Measurements from ENCODE around the gene CLDN10.

GRCh38 chr13:95603887-95604555 is 51.5 kb downstream of the CLDN10 start:
- TF ChIP-seq SNAI2 (CRISPR knock-in tag; IDR thresholded peaks at IDR 0.05) (no peak), PPARA (CRISPR knock-in tag; IDR thresholded peaks at IDR 0.05; ENCODE audit: borderline replicate concordance) (no peak), RARB (CRISPR knock-in tag; IDR thresholded peaks at IDR 0.05) (no peak), ZFP30 (CRISPR knock-in tag; IDR thresholded peaks at IDR 0.05) (no peak), ZNF565 (CRISPR knock-in tag; conservative IDR thresholded peaks at IDR 0.05; ENCODE audit: low read depth) (no peak), ZFP3 (CRISPR knock-in tag; IDR thresholded peaks at IDR 0.05) (no peak)
- TF ChIP-seq, protein P1, sequence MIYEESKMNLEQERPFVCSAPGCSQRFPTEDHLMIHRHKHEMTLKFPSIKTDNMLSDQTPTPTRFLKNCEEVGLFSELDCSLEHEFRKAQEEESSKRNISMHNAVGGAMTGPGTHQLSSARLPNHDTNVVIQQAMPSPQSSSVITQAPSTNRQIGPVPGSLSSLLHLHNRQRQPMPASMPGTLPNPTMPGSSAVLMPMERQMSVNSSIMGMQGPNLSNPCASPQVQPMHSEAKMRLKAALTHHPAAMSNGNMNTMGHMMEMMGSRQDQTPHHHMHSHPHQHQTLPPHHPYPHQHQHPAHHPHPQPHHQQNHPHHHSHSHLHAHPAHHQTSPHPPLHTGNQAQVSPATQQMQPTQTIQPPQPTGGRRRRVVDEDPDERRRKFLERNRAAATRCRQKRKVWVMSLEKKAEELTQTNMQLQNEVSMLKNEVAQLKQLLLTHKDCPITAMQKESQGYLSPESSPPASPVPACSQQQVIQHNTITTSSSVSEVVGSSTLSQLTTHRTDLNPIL (CRISPR knock-in tag; IDR thresholded peaks at IDR 0.05; ENCODE audit: low read depth) = no peak

All from SK-N-SH treated with all-trans-retinoic acid at 6 μM for 48 hours (cell line).